D341Med (cell line): Measurements from ENCODE around the gene TRPT1.
"Not testable (repeated sequence)": the region's sequence is repeated elsewhere in the genome, so short reads cannot be mapped to it uniquely, and the experiment has no call there.

Source experiments
- DNase-seq: peaks from one replicate; pipeline ENCODE4 v3.0.0; 2012; ENCODE audit warnings: low spot score

The TRPT1 gene

GRCh38 chr11:64258946-64259532, 33.1 kb upstream of the TRPT1 start:
- DNase-seq, result no peak

DNA sequence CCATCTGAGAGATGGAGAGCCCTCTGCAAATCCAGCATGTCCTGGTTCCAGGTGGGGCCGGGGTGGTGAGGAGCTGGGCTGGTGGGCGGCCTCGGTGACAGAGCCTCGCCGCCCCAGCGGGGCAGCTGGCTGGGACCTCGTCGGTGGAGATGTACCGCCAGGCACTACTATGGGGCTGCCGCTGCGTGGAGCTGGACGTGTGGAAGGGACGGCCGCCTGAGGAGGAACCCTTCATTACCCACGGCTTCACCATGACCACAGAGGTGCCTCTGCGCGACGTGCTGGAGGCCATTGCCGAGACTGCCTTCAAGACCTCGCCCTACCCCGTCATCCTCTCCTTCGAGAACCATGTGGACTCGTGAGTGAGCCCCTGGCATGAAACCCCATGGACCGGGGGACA, 32.4 kb upstream of the TRPT1 start:
- no peak for DNase-seq

- no peak for DNase-seq
These were observed 30.3 kb upstream of the TRPT1 start for GRCh38 chr11:64256300-64256699.

GRCh38 chr11:64255135-64256128, 29.4 kb upstream of the TRPT1 start:
- DNase-seq, result no peak

DNA sequence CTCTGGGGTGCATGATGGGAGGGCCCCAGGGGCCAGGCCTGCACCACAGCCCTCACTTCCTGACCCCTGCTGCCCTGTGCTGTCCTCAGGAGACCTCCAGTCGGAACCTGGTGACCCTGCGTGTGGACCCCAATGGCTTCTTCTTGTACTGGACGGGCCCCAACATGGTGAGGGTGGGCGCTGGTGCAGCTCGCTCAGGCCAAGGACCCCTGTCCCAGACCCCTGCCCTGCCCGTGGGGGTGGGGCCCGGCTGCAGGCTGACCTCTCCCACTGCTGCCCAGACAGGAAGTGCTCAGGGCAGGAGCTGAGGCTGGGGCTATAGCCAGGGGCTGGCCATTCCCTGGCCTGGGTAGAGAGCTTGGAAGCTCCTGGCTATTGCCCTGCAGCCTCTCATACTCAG, 28.3 kb upstream of the TRPT1 start:
- no peak for DNase-seq

DNA sequence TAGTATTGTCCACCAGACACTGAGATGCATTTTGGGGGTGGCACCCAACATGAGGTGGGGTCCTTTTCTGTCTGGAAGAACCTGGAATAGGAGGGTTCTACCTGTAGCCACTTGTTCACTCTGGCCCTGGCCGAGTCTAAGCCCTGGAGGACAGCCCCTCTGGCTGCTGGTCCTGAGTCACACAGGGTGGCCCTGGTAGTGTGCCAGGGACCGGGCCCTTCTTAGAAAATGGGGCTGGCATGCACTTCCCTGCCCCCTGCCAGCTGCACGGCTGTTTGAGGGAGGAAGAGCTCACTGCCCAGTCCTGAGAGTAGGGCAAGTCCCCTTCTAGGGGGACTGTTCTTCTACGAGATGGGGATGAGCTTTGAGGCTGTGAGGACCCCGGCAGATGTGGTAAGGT, 27.5 kb upstream of the TRPT1 start:
- no peak for DNase-seq

- no peak for DNase-seq
These were observed 27.1 kb upstream of the TRPT1 start for GRCh38 chr11:64253043-64253442.

- DNase-seq, result peak; percentile 54
These were observed 26.3 kb upstream of the TRPT1 start for GRCh38 chr11:64252003-64252872.

GRCh38 chr11:64251753-64252002, 25.7 kb upstream of the TRPT1 start:
- no peak for DNase-seq

DNA sequence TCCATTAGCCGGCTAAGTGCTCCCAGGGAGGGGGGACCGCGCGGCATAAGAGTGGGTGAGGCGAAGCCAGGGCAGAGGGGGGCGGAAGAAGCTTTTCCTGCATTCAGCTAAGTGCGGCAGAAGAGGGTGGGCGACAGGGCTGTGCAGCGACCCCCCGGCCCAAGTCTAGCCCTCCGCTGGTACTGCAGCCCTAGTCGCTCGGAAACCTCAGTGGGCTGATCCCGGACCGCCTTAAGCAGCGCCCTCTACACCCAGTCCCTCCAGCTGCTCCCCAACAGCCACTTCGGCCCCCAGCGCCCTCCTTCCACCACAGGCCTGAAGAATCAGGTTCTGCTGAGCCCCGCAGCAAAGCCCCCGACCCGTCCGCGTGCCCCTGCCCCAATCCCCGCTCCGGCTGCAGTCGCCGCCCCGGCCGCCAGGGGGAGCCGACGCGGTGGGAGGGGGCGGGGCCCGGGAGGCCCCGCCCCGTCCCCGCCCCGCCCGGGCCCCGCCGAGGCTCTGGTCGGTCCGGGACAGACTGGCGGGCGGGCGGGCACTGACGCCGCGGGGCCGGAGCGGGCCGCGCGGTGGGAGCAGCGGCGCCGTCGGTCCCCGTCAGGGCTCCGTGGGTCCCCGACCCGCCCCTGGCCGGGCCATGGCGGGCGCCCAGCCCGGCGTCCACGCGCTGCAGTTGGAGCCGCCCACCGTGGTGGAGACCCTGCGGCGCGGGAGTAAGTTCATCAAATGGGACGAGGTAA, 25.2 kb upstream of the TRPT1 start, which contains the start of gene PLCB3:
PLCB3 (plus strand) TSS at position 515 of the 737 bp plus-strand sequence; CDS start at position 635, 120 bp downstream.
- DNase-seq, result peak; percentile 94

DNA sequence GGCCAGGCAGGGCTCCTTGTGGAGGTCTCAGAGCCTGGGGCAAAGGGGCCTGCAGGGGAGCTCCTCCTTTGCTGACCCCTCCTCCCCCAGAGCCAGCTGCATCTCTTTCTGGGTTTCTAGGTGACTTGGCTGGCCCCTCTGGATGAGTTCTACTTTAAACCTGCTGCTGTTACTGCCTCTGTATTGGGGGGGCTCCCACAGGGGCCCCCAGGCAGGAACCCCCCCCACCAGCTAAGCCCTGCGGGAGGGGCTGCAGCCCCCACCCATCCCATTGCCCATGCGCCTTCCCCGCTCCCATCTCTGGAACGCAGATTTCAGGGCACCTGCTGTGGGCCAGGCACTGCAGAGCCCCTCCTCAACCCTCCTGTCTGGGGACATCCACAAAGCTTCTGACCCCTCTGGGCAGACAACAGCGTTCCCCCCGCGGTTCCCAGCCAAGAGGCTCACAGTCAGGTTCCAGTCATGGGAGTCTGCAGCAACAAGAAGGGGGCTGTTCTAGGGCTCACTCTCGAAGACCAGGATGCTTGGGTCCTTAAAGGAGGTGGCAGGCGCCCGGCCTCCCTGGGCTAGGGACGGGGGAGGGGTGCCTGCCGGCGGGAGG, 24.5 kb upstream of the TRPT1 start:
- peak; percentile 67 for DNase-seq

DNA sequence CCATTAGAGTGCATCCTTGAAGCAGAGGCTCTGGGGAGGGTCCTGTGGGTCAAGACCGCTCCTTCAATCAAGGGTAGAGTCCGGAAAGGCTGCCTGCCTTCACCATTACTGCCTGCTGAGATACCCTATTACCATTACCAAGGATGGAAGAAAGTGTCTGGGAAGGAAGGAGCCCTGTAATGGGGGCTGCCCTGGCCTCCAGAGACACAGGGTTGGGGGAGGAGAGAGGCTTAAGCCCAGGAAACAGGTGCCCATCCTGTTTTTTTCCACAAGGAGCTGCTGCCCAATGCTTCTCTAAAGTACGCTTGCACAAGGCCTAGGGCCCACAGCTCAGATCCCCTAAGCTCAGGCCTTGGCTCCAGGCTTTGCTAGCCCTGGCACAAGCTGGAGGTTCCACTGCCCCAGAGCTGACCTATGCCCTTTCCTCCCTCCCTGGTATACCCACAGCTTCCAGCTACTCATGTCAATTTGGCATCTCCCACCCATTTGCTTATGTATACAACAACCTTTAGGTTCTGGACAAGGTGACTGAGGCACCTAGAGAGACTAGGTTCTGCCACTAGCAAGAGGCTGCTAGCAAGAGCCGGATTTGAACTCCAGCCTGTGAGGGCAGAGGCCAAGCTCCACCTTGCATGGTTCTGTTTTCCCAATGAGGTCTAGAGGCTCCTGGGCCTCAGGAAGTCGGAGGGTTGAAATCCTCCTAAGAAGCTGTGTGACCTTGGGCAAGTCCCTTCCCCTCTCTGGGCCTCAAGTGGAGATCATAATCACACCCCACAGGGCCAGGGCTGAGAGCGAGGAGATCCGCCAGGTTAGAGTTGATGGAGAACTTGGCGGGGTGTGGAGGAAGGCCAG, 23.8 kb upstream of the TRPT1 start:
- no peak for DNase-seq

DNA sequence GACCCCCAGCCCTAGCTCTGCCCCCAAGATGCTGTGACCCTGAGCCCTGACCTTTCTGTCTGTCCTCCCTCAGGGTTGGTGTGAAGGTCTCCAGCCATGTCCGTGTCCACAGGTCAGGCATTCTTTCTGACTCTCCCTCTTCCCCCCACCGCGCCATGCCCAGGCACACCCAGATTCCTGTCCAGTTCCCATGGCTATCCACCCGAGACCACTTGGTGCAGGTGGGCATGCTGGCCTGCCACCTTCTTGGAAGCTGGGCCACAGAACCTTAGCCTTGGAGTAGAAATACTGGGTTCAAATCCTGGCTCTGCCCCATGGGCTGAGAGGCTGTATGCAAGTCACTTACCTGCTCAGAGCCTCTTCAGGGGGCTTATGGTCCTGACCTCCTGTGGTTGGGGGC, 23.1 kb upstream of the TRPT1 start:
- no peak for DNase-seq

DNA sequence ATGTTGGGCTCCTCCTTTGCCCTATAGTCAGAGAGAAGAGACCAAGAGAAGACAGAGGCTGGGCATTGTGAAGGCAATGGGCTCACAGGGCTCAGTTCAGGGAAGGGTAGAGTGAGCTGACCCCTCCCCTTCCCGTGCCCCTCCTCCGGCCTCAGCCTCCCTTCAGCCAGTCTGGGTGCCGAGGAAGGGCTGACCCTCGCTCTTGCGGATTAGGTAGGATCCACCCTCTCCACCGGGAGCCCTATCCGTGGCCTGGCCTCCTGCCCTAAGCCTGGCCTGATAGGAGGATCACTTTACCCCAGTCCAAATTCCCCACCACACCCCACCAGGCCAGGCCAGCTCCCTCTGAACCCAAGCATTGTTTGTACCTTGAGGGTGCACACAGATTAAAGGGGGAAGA, 22.6 kb upstream of the TRPT1 start:
- no peak for DNase-seq

GRCh38 chr11:64247729-64248531, 21.9 kb upstream of the TRPT1 start:
- no peak for DNase-seq

DNA sequence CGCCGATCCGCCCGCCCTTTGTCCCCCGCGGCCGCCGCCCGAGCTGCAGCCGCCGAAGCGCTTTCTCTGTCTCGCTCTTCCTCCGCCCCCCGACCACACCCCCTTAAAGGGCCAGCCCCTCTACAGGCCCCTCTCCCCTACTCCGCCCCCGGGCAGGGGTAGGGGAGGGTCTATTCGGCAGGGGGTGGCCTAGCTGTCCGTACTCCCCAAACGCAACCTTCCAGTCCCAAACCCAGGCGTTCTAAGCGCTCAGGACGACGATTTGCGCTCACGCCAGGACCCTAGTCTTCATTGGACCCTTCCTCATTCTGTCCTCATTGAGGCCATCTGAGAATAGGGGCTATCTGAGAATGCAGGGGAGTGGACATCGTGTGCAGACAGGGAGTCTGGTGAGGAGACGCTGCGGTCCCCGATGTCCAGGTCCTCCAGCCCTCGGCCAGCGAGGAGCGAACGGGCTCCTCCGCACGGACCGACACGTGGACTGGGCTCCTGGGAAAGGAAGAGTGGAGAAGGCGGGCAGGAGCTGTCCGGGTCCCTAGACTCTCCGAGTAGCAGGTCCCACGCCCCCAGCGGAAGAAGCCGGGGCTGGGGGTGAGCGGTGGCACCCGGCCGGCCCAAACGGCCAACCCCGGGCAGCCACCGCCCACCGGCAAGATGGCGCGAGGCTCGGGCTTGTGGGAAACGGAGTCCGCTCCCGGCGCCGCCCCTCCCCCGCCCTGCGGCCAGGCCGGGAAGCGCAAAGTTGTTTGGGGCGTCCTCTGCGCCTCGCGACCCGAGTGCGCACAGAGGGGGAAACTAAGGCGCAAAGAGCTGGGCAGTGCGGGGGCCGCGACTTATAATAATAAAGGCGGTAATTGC, 21.1 kb upstream of the TRPT1 start, which contains the start of gene PPP1R14B:
PPP1R14B (minus strand) TSS at position 73 of the 858 bp plus-strand sequence. CDS start 270 bp downstream, outside the sequence.
- DNase-seq, result peak; percentile 90

DNA sequence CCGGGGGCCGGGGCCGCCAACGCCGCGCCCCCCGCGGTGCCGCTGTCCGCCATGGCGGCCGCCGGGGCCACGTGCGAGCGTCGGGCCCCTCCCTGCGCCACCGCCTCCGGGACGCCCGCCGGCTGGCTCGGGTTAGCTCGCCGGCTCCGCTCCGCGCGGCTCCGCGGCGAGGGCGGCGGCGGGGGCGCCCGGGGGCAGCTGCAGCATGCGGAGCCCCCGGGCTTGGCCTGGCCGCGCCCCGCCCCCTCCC, 20.6 kb upstream of the TRPT1 start:
- not testable (repeated sequence) for DNase-seq

- DNase-seq, result no peak
These were observed 20.0 kb upstream of the TRPT1 start for GRCh38 chr11:64245797-64246620.
